Raji (cell line): ENCODE measurements around the gene PLCG1.

Experiments
- POLR2A ChIP-seq: IDR thresholded peaks from 2 replicates; pipeline ENCODE4 v1.6.1; 2011; ENCODE audit warnings: low read depth, low read length, control low read depth; ENCODE audit not compliant: insufficient read depth

The PLCG1 gene

GRCh38 chr20:41192575-41192974, 55.2 kb downstream of the PLCG1 start:
- no peak for TF ChIP-seq POLR2A

- no peak for TF ChIP-seq POLR2A
Measured at GRCh38 chr20:41196653-41197225, 59.4 kb downstream of the PLCG1 start.

GRCh38 chr20:41198443-41198842, 61.1 kb downstream of the PLCG1 start:
- no peak for TF ChIP-seq POLR2A

GRCh38 chr20:41200446-41201202, 63.3 kb downstream of the PLCG1 start:
- no peak for TF ChIP-seq POLR2A

- no peak for TF ChIP-seq POLR2A
Measured at GRCh38 chr20:41201760-41202159, 64.4 kb downstream of the PLCG1 start.

GRCh38 chr20:41202426-41202825, 65.1 kb downstream of the PLCG1 start:
- no peak for TF ChIP-seq POLR2A

GRCh38 chr20:41203660-41204059, 66.3 kb downstream of the PLCG1 start:
- no peak for TF ChIP-seq POLR2A

GRCh38 chr20:41204304-41205265, 67.2 kb downstream of the PLCG1 start:
- TF ChIP-seq POLR2A: no peak

- TF ChIP-seq POLR2A: no peak
Measured at GRCh38 chr20:41205313-41205712, 68.0 kb downstream of the PLCG1 start.

- TF ChIP-seq POLR2A: no peak
Measured at GRCh38 chr20:41213150-41213820, 75.9 kb downstream of the PLCG1 start.

- no peak for TF ChIP-seq POLR2A
Measured at GRCh38 chr20:41214202-41214601, 76.9 kb downstream of the PLCG1 start.

- TF ChIP-seq POLR2A: no peak
Measured at GRCh38 chr20:41214666-41215065, 77.3 kb downstream of the PLCG1 start.

- no peak for TF ChIP-seq POLR2A
Measured at GRCh38 chr20:41217422-41217821, 80.1 kb downstream of the PLCG1 start.

GRCh38 chr20:41218466-41218865, 81.1 kb downstream of the PLCG1 start:
- TF ChIP-seq POLR2A: no peak

- TF ChIP-seq POLR2A: no peak
Measured at GRCh38 chr20:41219824-41220223, 82.5 kb downstream of the PLCG1 start.

- TF ChIP-seq POLR2A: no peak
Measured at GRCh38 chr20:41221614-41222218, 84.4 kb downstream of the PLCG1 start.
